Astrocyte (in vitro differentiated cells and primary cell): ENCODE data around the gene TBC1D14.

Source experiments
- CTCF ChIP-seq: IDR thresholded peaks from 2 replicates; pipeline ENCODE4 v1.5.1; 2011; ENCODE audit warnings: low read depth, mild to moderate bottlenecking, inconsistent platforms, low read length, moderate library complexity; ENCODE audit not compliant: insufficient read depth
- EZH2 ChIP-seq: IDR thresholded peaks from 2 replicates; pipeline ENCODE4 v1.6.1; 2012; ENCODE audit warnings: mild to moderate bottlenecking, low read length, inconsistent platforms; ENCODE audit not compliant: insufficient read depth

- no peak for TF ChIP-seq CTCF
- no peak for TF ChIP-seq EZH2
Observed at GRCh38 chr4:6876440-6876839, 33.2 kb upstream of the TBC1D14 start.
